Measurements from ENCODE around the gene LRRC61.

Gene LRRC61

DNA sequence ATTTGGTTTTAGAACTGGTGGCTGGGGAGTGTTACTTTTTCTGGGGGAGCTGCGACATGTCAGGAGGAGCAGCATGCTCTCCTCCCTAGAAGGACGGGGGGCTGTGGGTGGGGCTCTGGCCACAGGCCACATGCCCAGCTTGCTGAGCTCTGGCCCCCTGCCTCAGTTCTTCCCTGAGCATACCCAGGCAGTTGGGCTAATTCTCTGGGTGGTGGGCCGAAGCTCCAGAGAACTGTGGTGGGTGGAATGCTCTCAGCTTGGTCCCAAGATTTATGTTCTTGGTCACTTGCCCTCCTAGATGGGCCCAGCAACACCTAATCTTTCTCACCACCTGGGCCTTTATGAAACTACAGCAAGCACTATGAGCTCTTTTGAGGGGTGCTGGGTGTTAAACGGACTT lies 50.9 kb downstream of the LRRC61 start:
- Histone ChIP-seq H3K9me3 (ENCODE audit: control insufficient read depth in 1 of 2, low read length in 2 of 2) (no peaks in the 10 kb centered on the region), H3K4me3 (ENCODE audit: low read depth in 1 of 2, low read length in 2 of 2) (no peak overlapping the region), H3K27me3 (ENCODE audit: low read depth, low read length) (no peaks in the 10 kb centered on the region), H3K27ac (ENCODE audit: low read length) (peak overlapping the region; percentile 19), H3K4me1 (ENCODE audit: control insufficient read depth in 1 of 2, insufficient read depth in 2 of 2, low read length in 2 of 2) (peaks cover 12 to 50% of the 10 kb centered on the region in 2 donors), H3K36me3 (ENCODE audit: control insufficient read depth in 1 of 2, insufficient read depth in 2 of 2, low read length in 2 of 2) (peaks cover 23 to 37% of the 10 kb centered on the region in 2 donors)

DNA sequence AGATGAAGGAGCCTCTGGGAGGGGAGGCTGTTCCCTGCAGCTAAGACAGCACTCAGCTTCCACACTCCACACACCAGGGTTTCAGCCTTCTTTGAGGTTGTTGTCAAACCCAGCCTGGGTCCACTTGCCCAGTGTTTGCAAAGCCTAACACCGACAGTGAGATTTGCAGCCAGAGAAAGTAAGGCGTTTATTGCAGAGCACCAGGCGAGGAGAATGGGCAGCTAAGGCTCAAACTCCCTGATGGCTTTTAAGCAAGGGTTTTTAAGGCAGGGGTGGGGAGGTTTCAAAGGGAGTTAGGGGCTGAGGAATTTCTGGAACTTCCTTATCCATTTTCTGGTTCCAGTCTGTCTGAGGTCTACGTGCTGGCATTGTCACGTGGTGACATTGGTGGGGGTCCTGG lies 51.3 kb downstream of the LRRC61 start:
- Histone ChIP-seq H3K4me1 (ENCODE audit: control insufficient read depth in 1 of 2, insufficient read depth in 2 of 2, low read length in 2 of 2) (peaks cover 12 to 46% of the 10 kb centered on the region in 2 donors), H3K27ac (ENCODE audit: low read length) (no peak overlapping the region), H3K4me3 (ENCODE audit: low read depth in 1 of 2, low read length in 2 of 2) (no peak overlapping the region), H3K27me3 (ENCODE audit: low read depth, low read length) (no peaks in the 10 kb centered on the region), H3K9me3 (ENCODE audit: control insufficient read depth in 1 of 2, low read length in 2 of 2) (no peaks in the 10 kb centered on the region), H3K36me3 (ENCODE audit: control insufficient read depth in 1 of 2, insufficient read depth in 2 of 2, low read length in 2 of 2) (peaks cover 23 to 37% of the 10 kb centered on the region in 2 donors)

DNA sequence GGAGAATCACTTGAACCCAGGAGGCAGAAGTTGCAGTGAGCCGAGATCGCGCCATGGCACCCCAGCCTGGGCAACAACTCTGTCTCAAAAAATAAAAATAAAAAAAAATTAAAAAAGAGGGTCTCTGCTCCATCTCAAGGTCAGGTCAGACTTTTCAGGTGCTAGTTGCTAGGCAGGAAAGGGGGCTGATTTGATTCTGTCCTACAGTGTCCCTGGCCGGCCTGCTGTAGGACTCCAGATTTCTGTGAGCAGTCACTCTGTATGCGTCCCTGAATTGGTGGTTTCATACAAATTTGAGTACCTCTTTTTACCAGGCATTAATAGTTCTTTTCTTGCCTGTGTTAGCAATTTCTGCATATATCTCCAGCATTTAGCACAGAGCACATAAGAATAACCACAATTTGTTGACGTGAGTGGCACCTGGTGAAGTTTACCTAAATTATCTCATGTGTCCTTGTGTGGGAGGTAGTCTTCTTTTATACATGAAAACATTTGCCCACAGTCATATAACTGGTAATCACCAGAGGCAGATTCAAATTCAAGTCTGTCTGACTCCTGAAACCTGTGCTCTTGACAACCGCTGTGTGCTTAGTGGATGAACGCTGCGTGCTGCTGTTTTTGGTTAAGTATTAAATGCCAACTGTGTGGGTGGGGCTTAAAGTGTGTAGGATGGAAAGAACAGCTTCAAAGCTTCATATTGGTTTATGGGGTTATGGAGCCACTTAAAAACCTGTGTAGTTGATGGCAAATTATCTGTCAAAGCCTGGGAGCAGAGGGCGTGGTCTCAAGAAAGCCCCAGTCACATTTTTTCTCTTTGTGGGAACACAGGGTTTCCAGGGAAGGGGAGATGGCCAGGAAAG lies 52.7 kb downstream of the LRRC61 start:
- H3K27ac ChIP-seq (ENCODE audit: low read length) = no peak overlapping the region
- no peak overlapping the region for H3K4me3 ChIP-seq (ENCODE audit: low read depth in 1 of 2, low read length in 2 of 2)
- peaks cover 7 to 45% of the 10 kb centered on the region in 2 donors for H3K4me1 ChIP-seq (ENCODE audit: control insufficient read depth in 1 of 2, insufficient read depth in 2 of 2, low read length in 2 of 2)

DNA sequence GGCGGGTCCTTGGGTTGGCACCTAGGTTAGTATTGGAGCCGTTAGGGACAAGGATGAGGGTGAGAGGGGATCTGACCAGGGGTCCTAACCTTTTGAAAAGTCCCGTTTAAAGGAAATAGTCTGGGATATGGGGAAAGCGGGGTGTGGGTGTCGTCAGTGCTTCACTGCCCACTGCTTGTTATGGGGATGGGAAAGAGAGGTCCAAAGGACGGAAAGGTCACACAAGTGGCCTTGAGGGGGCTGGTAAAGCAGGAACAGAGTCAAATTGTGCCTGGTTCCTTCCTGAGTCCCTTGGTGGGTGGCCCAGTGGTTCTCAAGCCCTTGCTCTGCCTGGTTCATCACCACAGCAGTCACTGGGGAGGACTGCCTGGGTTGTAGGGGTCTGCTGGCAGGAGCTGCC lies 53.4 kb downstream of the LRRC61 start:
- no peak overlapping the region for H3K4me3 ChIP-seq (ENCODE audit: low read depth in 1 of 2, low read length in 2 of 2)
- peaks cover 12 to 26% of the 10 kb centered on the region in 2 donors for H3K36me3 ChIP-seq (ENCODE audit: control insufficient read depth in 1 of 2, insufficient read depth in 2 of 2, low read length in 2 of 2)
- H3K27me3 ChIP-seq (ENCODE audit: low read depth, low read length) = no peaks in the 10 kb centered on the region
- H3K9me3 ChIP-seq (ENCODE audit: control insufficient read depth in 1 of 2, low read length in 2 of 2) = no peaks in the 10 kb centered on the region
- H3K27ac ChIP-seq (ENCODE audit: low read length) = peak overlapping the region; percentile 11
- peaks cover 7 to 41% of the 10 kb centered on the region in 2 donors for H3K4me1 ChIP-seq (ENCODE audit: control insufficient read depth in 1 of 2, insufficient read depth in 2 of 2, low read length in 2 of 2)

More for the DNA sequence above, 52.7 kb downstream of the LRRC61 start:
- Histone ChIP-seq H3K27me3 (ENCODE audit: low read depth, low read length) (no peaks in the 10 kb centered on the region), H3K9me3 (ENCODE audit: control insufficient read depth in 1 of 2, low read length in 2 of 2) (no peaks in the 10 kb centered on the region), H3K36me3 (ENCODE audit: control insufficient read depth in 1 of 2, insufficient read depth in 2 of 2, low read length in 2 of 2) (peaks cover 18 to 33% of the 10 kb centered on the region in 2 donors)

DNA sequence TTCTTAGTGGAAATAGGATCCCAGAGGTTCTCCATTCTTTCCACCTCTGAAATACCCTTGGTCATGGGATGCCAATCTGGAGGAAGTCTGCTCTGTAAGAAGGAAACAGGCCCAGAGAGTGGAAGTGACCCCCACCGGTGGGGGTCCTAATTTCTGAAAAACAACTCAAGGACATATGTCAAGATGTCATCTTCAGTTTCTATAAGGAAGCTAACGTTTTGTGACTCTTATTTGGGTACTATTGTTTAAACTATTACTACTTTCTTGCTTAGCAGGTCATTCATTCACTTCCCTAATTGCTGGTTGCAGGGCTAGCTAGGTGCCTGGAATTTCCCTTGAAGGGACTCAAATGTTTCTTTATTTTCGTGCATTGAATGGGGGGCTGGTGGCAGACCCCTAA lies 54.0 kb downstream of the LRRC61 start:
- H3K9me3 ChIP-seq (ENCODE audit: control insufficient read depth in 1 of 2, low read length in 2 of 2) = no peaks in the 10 kb centered on the region
- no peaks in the 10 kb centered on the region for H3K27me3 ChIP-seq (ENCODE audit: low read depth, low read length)
- H3K4me3 ChIP-seq (ENCODE audit: low read depth in 1 of 2, low read length in 2 of 2) = no peak overlapping the region
- H3K36me3 ChIP-seq (ENCODE audit: control insufficient read depth in 1 of 2, insufficient read depth in 2 of 2, low read length in 2 of 2) = peaks cover 12 to 20% of the 10 kb centered on the region in 2 donors
- H3K4me1 ChIP-seq (ENCODE audit: control insufficient read depth in 1 of 2, insufficient read depth in 2 of 2, low read length in 2 of 2) = peaks cover 7 to 42% of the 10 kb centered on the region in 2 donors
- peak overlapping the region; percentile 11 for H3K27ac ChIP-seq (ENCODE audit: low read length)

DNA sequence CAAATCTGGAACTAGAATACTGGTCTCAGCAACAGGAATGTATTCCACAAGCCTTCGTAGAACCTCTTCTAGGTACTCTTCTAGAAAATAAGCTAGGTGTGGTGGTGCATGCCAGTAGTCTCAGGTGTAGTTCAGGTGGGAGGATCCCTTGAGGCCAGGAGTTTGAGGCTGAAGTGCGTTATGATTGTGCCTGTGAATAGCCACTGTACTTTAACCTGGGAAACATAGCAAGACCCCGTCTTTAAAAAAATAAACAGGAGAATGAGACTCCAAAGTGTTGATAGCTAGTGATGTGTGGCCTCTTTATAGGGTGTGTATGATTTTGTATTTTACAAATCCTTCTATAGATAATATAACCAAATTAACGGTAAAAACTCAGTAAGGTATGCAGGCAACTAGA lies 54.5 kb downstream of the LRRC61 start:
- H3K4me1 ChIP-seq (ENCODE audit: control insufficient read depth in 1 of 2, insufficient read depth in 2 of 2, low read length in 2 of 2) = peaks cover 7 to 38% of the 10 kb centered on the region in 2 donors
- peak overlapping the region; percentile 90 for H3K27ac ChIP-seq (ENCODE audit: low read length)
- H3K27me3 ChIP-seq (ENCODE audit: low read depth, low read length) = no peaks in the 10 kb centered on the region
- no peaks in the 10 kb centered on the region for H3K9me3 ChIP-seq (ENCODE audit: control insufficient read depth in 1 of 2, low read length in 2 of 2)
- H3K36me3 ChIP-seq (ENCODE audit: control insufficient read depth in 1 of 2, insufficient read depth in 2 of 2, low read length in 2 of 2) = peaks cover 12 to 16% of the 10 kb centered on the region in 2 donors
- H3K4me3 ChIP-seq (ENCODE audit: low read depth in 1 of 2, low read length in 2 of 2) = no peak overlapping the region

DNA sequence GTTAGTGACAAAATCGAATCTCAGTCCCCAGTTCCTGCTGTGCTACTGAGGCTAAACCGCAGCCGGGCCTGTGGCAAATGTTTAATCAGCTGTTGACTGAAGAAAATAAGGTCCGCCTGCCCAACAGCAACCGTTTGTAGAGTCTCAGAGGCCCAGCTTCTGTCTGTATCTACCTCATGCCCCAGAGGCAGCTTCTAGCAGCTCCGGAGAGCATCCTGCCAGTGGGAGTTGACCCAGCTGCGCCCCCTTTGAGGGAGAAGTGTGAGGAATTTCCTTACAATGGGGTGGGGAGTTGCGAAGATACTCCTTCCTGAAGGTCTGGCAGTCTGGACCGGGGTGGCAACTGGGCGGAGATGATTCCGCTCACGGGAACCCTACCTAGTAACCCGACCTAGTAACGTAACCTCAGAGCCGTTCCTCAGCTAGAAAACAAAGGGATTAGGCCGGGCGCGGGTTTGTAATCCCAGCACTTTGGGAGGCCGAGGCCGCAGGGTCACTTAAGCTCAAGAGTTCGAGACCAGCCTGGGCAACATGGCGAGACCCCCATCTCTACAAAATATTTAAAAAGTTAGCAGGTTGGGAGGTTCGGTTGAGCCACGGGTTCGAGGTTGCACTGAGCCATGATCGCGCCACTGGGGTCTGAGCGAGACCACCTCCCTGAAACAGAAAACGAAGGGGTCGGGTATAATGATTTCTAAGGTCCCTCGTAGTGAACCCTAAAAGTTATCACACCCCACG lies 55.1 kb downstream of the LRRC61 start:
- H3K9me3 ChIP-seq (ENCODE audit: control insufficient read depth in 1 of 2, low read length in 2 of 2) = no peaks in the 10 kb centered on the region
- peaks cover 7 to 33% of the 10 kb centered on the region in 2 donors for H3K4me1 ChIP-seq (ENCODE audit: control insufficient read depth in 1 of 2, insufficient read depth in 2 of 2, low read length in 2 of 2)
- no peaks in the 10 kb centered on the region for H3K27me3 ChIP-seq (ENCODE audit: low read depth, low read length)
- peaks cover 10 to 11% of the 10 kb centered on the region in 2 donors for H3K36me3 ChIP-seq (ENCODE audit: control insufficient read depth in 1 of 2, insufficient read depth in 2 of 2, low read length in 2 of 2)
- H3K27ac ChIP-seq (ENCODE audit: low read length) = peak overlapping the region; percentile 90
- peak overlapping the region; percentile 89 to 98 for H3K4me3 ChIP-seq (ENCODE audit: low read depth in 1 of 2, low read length in 2 of 2)

DNA sequence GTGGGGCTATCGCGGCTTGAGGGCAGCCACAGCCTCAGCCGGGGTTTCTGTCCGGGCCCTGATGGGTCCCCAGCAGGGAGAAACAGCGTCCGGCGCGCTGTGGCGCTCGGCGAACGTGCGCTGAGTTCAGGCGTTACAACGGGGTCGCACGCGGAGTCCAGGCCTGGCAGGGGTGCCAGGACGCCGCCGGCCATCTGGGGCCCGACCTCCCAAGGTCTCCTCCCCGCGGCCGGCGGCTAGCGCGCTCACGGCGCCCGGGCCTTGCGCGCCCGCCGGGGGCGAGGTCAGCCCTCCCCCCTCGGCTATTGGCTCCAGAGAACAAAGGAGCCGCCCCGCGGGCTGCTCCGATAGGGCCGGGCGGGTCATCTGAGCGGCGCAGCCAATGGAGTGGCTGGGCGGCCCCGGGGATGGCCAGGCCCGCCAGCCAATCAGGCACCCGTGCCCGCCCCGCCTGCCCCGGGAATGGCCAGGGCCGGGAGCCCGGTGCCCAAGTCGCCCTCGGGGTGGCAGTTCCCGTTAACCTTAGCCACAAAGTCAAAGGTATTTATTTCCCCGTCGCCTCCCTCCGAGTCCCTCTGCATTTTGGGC lies 55.8 kb downstream of the LRRC61 start, which contains the start of gene ZNF775:
Gene ZNF775 (plus strand): TSS at position 478 of the 588 bp plus-strand sequence. CDS start 9,141 bp downstream, outside the sequence.
- Histone ChIP-seq H3K36me3 (ENCODE audit: control insufficient read depth in 1 of 2, insufficient read depth in 2 of 2, low read length in 2 of 2) (peaks cover 5 to 6% of the 10 kb centered on the region in 2 donors), H3K27me3 (ENCODE audit: low read depth, low read length) (no peaks in the 10 kb centered on the region), H3K4me3 (ENCODE audit: low read depth in 1 of 2, low read length in 2 of 2) (peak within 1 kb of the TSS; percentile 89 to 98), H3K4me1 (ENCODE audit: control insufficient read depth in 1 of 2, insufficient read depth in 2 of 2, low read length in 2 of 2) (peaks cover 7 to 35% of the 10 kb centered on the region in 2 donors), H3K27ac (ENCODE audit: low read length) (peak within 1 kb of the TSS; percentile 90), H3K9me3 (ENCODE audit: control insufficient read depth in 1 of 2, low read length in 2 of 2) (no peaks in the 10 kb centered on the region)

DNA sequence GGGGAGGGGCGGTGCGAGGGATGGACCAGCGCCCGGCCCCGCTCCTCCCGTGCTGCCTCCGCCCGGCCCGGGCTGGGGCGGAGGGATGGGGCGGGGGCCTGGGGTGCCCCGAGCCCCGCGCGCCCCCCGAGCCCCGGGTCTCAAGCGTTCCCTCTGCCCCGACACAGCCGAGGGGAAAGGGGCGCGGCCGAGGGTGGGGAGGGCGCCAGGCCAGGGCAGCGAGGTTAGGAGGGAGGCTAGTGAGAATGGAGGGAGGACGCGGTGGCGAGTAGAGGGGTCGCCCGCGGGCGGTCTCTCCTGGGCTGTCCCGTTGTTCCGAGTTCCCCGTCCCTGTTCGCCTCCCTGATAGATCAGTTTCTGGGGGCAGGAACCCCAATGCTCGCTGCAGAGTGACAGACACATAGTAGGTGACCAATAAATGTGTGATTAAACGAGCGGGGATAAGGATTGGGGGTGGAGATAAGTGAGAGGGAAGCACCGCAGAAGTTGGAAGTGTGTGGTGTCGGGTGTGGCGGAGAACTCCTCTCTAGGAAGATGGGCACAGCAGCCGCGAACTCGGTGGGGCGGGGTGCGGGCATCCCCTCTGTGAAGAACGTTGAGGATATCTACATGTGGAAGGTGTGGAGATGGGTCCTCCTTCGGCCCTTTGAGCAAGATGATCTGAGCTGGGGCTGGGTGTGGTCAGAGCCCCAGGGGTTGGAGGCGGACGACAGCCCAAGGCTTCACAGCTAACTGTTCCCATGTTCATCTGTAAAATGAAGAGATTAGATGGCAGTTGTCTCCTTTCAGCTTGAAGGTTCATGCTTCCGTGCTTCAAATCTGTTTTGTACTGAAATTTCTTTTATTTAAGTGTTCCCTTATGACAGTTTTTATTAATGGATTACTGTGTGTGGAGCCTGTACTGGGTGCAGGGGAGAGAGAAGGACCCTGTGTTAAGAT lies 56.6 kb downstream of the LRRC61 start:
- H3K27me3 ChIP-seq (ENCODE audit: low read depth, low read length) = no peaks in the 10 kb centered on the region
- H3K36me3 ChIP-seq (ENCODE audit: control insufficient read depth in 1 of 2, insufficient read depth in 2 of 2, low read length in 2 of 2) = no peaks in the 10 kb centered on the region
- H3K4me1 ChIP-seq (ENCODE audit: control insufficient read depth in 1 of 2, insufficient read depth in 2 of 2, low read length in 2 of 2) = peaks cover 7 to 38% of the 10 kb centered on the region in 2 donors
- peak overlapping the region; percentile 39 for H3K27ac ChIP-seq (ENCODE audit: low read length)
- peak overlapping the region; percentile 89 to 98 for H3K4me3 ChIP-seq (ENCODE audit: low read depth in 1 of 2, low read length in 2 of 2)
- H3K9me3 ChIP-seq (ENCODE audit: control insufficient read depth in 1 of 2, low read length in 2 of 2) = no peaks in the 10 kb centered on the region

DNA sequence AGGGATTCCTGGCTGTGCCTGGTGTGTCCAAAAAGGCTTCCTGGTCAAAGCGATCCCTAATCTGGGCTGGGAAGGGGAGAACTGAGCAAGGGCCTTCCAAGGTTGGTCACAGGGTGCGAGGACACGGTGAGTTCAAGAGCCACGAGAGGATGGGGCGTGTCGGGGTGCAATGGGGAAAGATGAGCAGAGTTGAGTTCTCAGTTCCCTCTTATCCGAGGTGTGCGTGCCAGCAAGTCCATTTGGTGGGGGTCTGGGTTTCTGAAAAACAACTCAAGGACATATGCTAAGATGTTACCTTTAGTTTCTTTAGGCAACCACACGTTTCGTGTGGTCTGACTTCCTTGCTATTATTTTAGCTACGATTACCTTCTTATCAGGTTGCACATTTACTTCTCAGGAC lies 57.3 kb downstream of the LRRC61 start:
- no peaks in the 10 kb centered on the region for H3K27me3 ChIP-seq (ENCODE audit: low read depth, low read length)
- peaks cover 9 to 46% of the 10 kb centered on the region in 2 donors for H3K4me1 ChIP-seq (ENCODE audit: control insufficient read depth in 1 of 2, insufficient read depth in 2 of 2, low read length in 2 of 2)
- H3K9me3 ChIP-seq (ENCODE audit: control insufficient read depth in 1 of 2, low read length in 2 of 2) = no peaks in the 10 kb centered on the region
- no peaks in the 10 kb centered on the region for H3K36me3 ChIP-seq (ENCODE audit: control insufficient read depth in 1 of 2, insufficient read depth in 2 of 2, low read length in 2 of 2)
- peak overlapping the region; percentile 89 to 98 for H3K4me3 ChIP-seq (ENCODE audit: low read depth in 1 of 2, low read length in 2 of 2)
- no peak overlapping the region for H3K27ac ChIP-seq (ENCODE audit: low read length)

Data from muscle layer of duodenum (tissue), 2 donors.